ENCODE data around the gene ATP2A2. TPM values are rescaled to one million over a fixed set of nuclear protein-coding genes. Genes with fewer than 3 reads are reported as not detected.
"Not testable (repeated sequence)": the region's sequence is repeated elsewhere in the genome, so short reads cannot be mapped to it uniquely, and the experiment has no call there.

The ATP2A2 gene
- total RNA-seq, 1 experiment from 2014 or later, result 20.3 TPM

GRCh38 chr12:110255890-110256456, 25.1 kb upstream of the ATP2A2 start:
- DNase-seq (ENCODE audit: low spot score); in situ Hi-C loops (cut with HindIII; ENCODE audit: low sequenced_read_pairs): not testable (repeated sequence)

DNA sequence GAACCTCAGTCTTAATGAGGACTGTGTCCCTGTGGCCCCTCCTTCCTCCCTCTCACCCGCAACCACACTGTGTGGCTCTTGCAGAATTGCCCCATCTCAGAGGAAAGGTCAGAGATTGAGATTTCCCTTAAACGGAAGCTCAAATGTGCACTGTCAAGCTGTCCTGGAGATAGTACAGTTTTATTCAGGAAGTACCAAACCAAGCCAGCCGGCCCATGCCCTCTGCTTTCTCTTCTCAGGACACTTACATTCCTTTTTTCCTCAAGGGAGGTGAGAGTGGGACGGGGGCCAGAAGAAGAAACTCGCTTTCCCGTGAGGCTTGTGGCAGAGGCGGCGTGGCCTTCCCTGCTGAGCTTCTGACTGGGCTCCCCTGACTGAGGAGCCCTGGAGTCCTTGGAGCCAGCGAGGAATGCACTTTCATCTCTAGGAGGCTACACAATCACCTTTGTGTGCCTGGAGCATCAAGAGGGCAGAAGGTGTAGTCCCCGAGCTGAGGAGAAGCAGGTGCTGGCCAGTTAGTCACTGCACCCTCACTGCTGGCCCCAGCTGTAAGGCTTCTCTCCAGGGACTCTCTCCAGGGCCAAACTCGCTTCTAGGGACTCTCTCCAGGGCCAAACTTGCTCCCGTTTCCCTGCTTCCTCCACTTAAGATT, 24.1 kb upstream of the ATP2A2 start:
- no peak for DNase-seq (ENCODE audit: low spot score)
- in situ Hi-C loops (cut with HindIII; ENCODE audit: low sequenced_read_pairs), result no loop called here

GRCh38 chr12:110258466-110258865, 22.6 kb upstream of the ATP2A2 start:
- no peak for DNase-seq (ENCODE audit: low spot score)
- in situ Hi-C loops (cut with HindIII; ENCODE audit: low sequenced_read_pairs), result no loop called here

GRCh38 chr12:110262442-110263388, 18.3 kb upstream of the ATP2A2 start:
- DNase-seq (ENCODE audit: low spot score), result no peak
- in situ Hi-C loops (cut with HindIII; ENCODE audit: low sequenced_read_pairs), result no loop called here

DNA sequence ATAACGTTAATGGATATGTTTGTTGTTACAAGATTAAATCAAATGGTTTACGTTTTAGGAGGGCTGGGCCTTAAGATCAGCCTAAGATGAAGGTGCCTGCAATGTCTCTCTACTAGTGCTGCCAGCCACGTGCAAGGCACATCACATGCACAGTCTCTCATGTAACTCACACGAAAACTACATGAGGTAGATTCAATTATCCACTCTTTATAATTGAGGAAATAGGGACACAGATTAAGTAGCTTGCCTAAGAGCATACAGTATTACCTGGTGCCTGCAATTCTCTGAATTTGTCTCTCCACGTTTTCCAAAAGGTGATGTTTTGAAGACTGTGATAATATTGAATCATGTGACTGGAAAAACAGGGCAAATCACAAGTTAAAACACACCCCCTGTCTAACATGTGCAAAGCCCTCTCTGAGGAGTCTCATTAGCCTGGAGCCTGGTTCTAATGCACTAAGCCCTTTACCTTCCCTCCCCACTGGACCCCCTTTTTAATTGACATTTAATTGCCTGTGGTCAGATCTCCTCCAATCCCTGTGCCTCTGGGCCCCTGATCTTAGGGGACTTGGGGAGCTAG, 14.6 kb upstream of the ATP2A2 start:
- in situ Hi-C loops (cut with HindIII; ENCODE audit: low sequenced_read_pairs), result no loop called here
- DNase-seq (ENCODE audit: low spot score), result no peak

DNA sequence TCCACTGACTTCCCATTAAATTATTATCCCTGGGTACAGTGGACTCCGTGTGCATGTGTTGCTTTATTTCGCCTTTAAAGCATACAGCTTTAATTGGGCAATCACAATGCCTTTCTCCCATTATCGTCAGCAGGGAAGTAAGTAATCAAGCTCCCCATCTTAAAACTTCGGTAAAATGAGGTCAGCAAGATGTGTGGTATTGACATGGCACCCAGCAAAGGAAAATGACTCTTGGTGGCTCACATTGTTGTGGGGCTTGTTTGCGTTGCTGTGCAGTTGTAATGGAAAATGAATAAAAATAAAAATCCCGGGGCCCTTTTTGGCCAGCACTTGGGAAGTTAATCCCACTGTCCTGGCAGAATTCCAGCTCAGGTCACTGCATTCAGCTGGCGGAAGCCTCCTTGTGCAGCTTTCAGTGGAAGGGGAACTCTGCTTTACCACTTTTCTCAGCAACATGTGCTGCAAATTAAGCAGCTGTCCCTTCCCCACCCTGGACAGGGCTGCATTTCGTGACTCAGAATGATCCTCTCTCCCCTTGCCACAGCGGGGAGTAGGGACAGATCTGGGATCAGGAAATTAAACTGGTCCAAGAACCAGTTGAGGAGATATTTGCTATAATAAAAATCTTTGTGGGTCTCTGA, 13.9 kb upstream of the ATP2A2 start:
- DNase-seq (ENCODE audit: low spot score), result no peak
- in situ Hi-C loops (cut with HindIII; ENCODE audit: low sequenced_read_pairs), result no loop called here

- no peak for DNase-seq (ENCODE audit: low spot score)
- in situ Hi-C loops (cut with HindIII; ENCODE audit: low sequenced_read_pairs), result no loop called here
Measured at GRCh38 chr12:110269622-110270124, 11.4 kb upstream of the ATP2A2 start.

- in situ Hi-C loops (cut with HindIII; ENCODE audit: low sequenced_read_pairs), result no loop called here
- DNase-seq (ENCODE audit: low spot score), result peak; percentile 61
Measured at GRCh38 chr12:110270125-110270962, 10.7 kb upstream of the ATP2A2 start.

GRCh38 chr12:110271015-110271414, 10.0 kb upstream of the ATP2A2 start:
- in situ Hi-C loops (cut with HindIII; ENCODE audit: low sequenced_read_pairs), result no loop called here
- no peak for DNase-seq (ENCODE audit: low spot score)

- in situ Hi-C loops (cut with HindIII; ENCODE audit: low sequenced_read_pairs), result no loop called here
- peak; percentile 49 for DNase-seq (ENCODE audit: low spot score)
Measured at GRCh38 chr12:110277530-110278254, 3.4 kb upstream of the ATP2A2 start.

DNA sequence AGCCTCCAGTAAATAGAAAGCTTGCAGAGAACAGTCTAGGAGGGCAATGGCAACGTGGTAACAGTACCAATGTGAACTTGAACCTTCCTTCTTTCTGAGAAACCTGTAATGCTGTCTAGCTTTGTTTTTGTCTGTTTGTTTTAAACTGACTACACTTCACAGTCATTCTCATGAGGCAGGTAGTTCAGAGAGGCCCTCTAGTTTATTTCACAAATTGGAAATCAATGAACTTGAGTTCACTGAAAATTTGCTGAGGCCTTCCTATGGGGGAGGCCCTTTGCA, 2.9 kb upstream of the ATP2A2 start:
- in situ Hi-C loops (cut with HindIII; ENCODE audit: low sequenced_read_pairs), result no loop called here

DNA sequence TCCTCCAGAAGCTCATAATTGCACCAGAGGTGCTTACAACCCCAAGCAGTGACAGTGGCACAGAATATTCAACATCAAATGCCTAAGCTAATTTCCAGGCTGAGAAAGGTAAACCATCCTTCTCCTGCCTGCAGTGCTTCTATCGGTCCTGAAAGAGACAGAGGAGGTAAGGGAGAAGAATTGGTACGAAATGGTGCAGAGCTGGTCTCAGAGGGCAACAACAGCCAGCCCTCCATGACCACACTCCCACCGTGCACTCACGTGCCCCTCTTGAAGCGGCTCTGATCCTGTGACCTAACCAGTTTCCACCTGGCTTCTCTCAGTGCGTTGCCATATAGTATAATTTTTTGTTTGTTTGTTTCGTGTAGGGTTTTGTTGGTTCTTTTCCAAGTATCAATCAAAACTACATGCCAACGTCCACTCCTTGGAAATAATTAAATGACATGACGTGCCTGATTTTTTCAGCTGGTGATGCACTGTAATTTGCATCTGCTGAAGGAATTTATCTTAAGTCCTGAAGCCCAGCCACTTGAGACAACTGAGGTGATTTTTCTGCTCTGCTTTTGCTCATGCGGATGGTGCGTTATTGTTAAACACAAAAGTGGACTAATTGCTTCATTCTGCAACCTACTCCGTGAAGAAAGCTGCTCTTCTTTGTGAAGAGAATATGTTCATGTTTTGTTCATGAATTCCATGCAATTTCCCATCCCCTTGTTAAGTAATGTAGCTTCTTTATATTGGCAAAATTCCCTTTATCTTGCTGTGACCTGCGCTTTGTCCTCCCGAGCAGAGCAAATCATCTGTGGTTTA, 1.3 kb upstream of the ATP2A2 start:
- in situ Hi-C loops (cut with HindIII; ENCODE audit: low sequenced_read_pairs), result loop anchor here (10.0 kb wide), 1 partner anchor 105 kb away; no protein-coding TSS in a partner anchor

More for the DNA sequence above, 2.9 kb upstream of the ATP2A2 start:
- DNase-seq (ENCODE audit: low spot score), result no peak

DNA sequence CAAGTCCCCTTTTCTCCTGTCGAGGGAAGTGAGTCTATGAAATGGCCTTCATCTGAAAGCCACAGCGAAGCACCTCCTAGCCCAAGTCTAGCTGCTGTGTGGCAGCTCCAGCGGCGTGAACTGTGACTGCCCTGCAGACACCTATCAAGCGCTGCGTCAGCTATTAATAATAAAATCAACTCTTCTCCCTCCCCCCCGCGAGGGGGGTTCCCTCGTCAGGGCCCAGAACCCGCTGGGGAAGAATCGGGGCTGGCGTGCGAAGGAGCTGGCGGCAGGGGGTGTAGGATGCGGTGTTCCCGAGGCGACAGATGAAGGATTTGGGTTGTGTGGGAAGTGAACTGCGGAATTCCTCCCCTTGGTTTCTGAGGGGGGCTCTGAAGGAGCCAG, 662 bp upstream of the ATP2A2 start:
- in situ Hi-C loops (cut with HindIII; ENCODE audit: low sequenced_read_pairs), result loop anchor here (10.0 kb wide), 1 partner anchor 104 kb away; no protein-coding TSS in a partner anchor
- peak; percentile 78 for DNase-seq (ENCODE audit: low spot score)

More for the DNA sequence above, 1.3 kb upstream of the ATP2A2 start:
- DNase-seq (ENCODE audit: low spot score), result peak; percentile 54

DNA sequence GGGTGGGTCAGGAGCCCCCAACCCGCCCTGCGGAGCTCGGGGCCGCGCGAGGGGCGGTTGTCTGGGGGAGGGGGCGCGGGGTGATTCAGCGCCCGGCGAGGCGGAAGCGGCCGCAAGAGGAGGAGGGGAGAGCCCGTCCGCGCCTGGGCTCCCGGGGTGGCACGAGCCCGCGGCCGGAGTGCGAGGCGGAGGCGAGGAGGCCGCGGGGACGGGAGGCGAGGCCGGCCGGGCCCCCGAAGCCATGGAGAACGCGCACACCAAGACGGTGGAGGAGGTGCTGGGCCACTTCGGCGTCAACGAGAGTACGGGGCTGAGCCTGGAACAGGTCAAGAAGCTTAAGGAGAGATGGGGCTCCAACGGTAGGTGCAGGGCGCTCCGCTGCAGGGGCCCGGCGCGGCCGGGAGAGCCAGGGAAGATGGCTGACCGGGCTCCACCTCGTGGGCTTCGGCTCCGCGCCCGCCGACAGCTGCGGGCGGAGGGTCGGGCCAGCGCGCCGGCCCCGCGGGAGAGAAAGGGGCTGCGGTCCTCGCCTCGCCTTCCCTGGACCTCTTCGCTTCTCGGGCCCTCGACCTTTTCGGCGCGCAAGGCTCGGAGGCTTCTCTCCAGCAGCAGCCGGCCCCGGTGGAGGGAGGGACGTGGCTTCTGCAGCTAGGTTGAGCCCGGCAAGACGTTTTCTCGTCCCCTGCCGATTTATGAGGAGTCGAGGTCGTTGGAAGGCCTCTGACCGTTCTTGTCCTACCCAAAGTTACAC, 677 bp downstream of the ATP2A2 start:
- in situ Hi-C loops (cut with HindIII; ENCODE audit: low sequenced_read_pairs), result loop anchor here (10.0 kb wide), 1 partner anchor 103 kb away; no protein-coding TSS in a partner anchor
- peak; percentile 38 for DNase-seq (ENCODE audit: low spot score)

GRCh38 chr12:110282300-110282860, 1.3 kb downstream of the ATP2A2 start:
- no peak for DNase-seq (ENCODE audit: low spot score)
- in situ Hi-C loops (cut with HindIII; ENCODE audit: low sequenced_read_pairs), result loop anchor here (10.0 kb wide), 1 partner anchor 102 kb away; no protein-coding TSS in a partner anchor
